Thymus (tissue), 11 donors: Measurements from ENCODE around the gene TM4SF20. TPM values are rescaled to one million over a fixed set of nuclear protein-coding genes. Genes with fewer than 3 reads are reported as not detected.

Source experiments
- DNase-seq, 9 donors: peaks; one replicate each; pipeline ENCODE4 v3.0.0-alpha.2; 2013; ENCODE audit warnings: low spot score in 9 of 9, low read depth in 6 of 9, missing footprints in 1 of 9
- H3K27ac ChIP-seq, 2 donors: one replicate each; pipeline ENCODE4 v1.5.1; 2013; ENCODE audit warnings: control low read depth in 1 of 2, low read depth in 1 of 2, low read length in 1 of 2, mild to moderate bottlenecking in 1 of 2, moderate library complexity in 1 of 2
- H3K27me3 ChIP-seq, 2 donors: one replicate each; pipeline ENCODE4 v1.5.1; 2013; ENCODE audit warnings: low read length in 1 of 2; ENCODE audit not compliant: control insufficient read depth in 2 of 2, insufficient read depth in 1 of 2
- H3K36me3 ChIP-seq, 2 donors: one replicate each; pipeline ENCODE4 v1.5.1; 2013; ENCODE audit warnings: low read length in 1 of 2, mild to moderate bottlenecking in 1 of 2, moderate library complexity in 1 of 2; ENCODE audit not compliant: control insufficient read depth in 2 of 2, insufficient read depth in 2 of 2
- H3K4me1 ChIP-seq, 2 donors: one replicate each; pipeline ENCODE4 v1.5.1; 2013; ENCODE audit warnings: low read length in 2 of 2; ENCODE audit not compliant: control insufficient read depth in 2 of 2, insufficient read depth in 2 of 2
- H3K4me3 ChIP-seq, 2 donors: one replicate each; pipeline ENCODE4 v1.5.1; 2013; ENCODE audit warnings: low read length in 2 of 2, control low read depth in 1 of 2, mild to moderate bottlenecking in 1 of 2
- H3K9me3 ChIP-seq, 2 donors: one replicate each; pipeline ENCODE4 v1.5.1; 2013; ENCODE audit warnings: low read length in 1 of 2, mild to moderate bottlenecking in 1 of 2; ENCODE audit not compliant: control insufficient read depth in 2 of 2, insufficient read depth in 1 of 2
- WGBS: extraction: QIAGEN DNeasy Blood & Tissue Kit; methylation state at CpG from one replicate; pipeline ENCODE4 v1.1.7; 2013; 5-methylcytosine and 5-hydroxymethylcytosine counted together
- polyA plus RNA-seq: library from polyadenylated mRNA; stranded (reverse); fragments of 200-250 nt; gene quantifications from one replicate; pipeline ENCODE4 v1.2.3, GENCODE V29; 2013
- total RNA-seq: library from RNA; stranded (reverse); fragments of 120-200 nt; gene quantifications from one replicate; pipeline ENCODE4 v1.2.4, GENCODE V29; 2013
- donor health status: healthy.

TM4SF20 gene
- total and polyA plus RNA-seq, 2 donors, result 0.09 TPM

GRCh38 chr2:227317834-227318233 lies 61.3 kb downstream of the TM4SF20 start:
- no peak overlapping the region for H3K4me3 ChIP-seq
- DNase-seq, result no peak
- no peaks in the 10 kb centered on the region for H3K4me1 ChIP-seq
- H3K36me3 ChIP-seq, result no peaks in the 10 kb centered on the region
- no peak overlapping the region for H3K27ac ChIP-seq
- peaks cover 0 to 5% of the 10 kb centered on the region in 2 donors for H3K9me3 ChIP-seq
- WGBS, result 97% methylated on average over 2 of the region's 2 CpGs
- no peaks in the 10 kb centered on the region for H3K27me3 ChIP-seq

GRCh38 chr2:227313310-227313709 lies 65.8 kb downstream of the TM4SF20 start:
- Histone ChIP-seq H3K4me1 (no peaks in the 10 kb centered on the region), H3K36me3 (no peaks in the 10 kb centered on the region), H3K27me3 (no peaks in the 10 kb centered on the region), H3K27ac (no peak overlapping the region), H3K9me3 (no peaks in the 10 kb centered on the region), H3K4me3 (no peak overlapping the region)
- WGBS, result 95% methylated on average over 1 of the region's 1 CpG
- no peak for DNase-seq

GRCh38 chr2:227312579-227312978 lies 66.5 kb downstream of the TM4SF20 start:
- no peak for DNase-seq
- Histone ChIP-seq H3K27me3 (no peaks in the 10 kb centered on the region), H3K36me3 (no peaks in the 10 kb centered on the region), H3K4me1 (no peaks in the 10 kb centered on the region), H3K27ac (no peak overlapping the region), H3K9me3 (no peaks in the 10 kb centered on the region), H3K4me3 (no peak overlapping the region)
- WGBS, result 48% methylated on average over 2 of the region's 2 CpGs

Other genes with a start within 250 kb of the TM4SF20 start
- gene COL4A4, start 215.1 kb downstream of the TM4SF20 start, total RNA-seq, result 1.7 TPM
- 1.6 TPM for gene COL4A4, start 215.1 kb downstream of the TM4SF20 start, polyA plus RNA-seq
- 0.94 TPM for gene COL4A3, start 214.7 kb downstream of the TM4SF20 start, total RNA-seq
- gene COL4A3, start 214.7 kb downstream of the TM4SF20 start, polyA plus RNA-seq, result 2.5 TPM
- gene MFF, start 54.1 kb downstream of the TM4SF20 start, total RNA-seq, result 92.5 TPM
- gene MFF, start 54.1 kb downstream of the TM4SF20 start, polyA plus RNA-seq, result 118 TPM
- gene SCYGR1, start 8.6 kb upstream of the TM4SF20 start, total RNA-seq, result not detected
- gene SCYGR1, start 8.6 kb upstream of the TM4SF20 start, polyA plus RNA-seq, result not detected
- 47.4 TPM for gene AGFG1, start 92.8 kb upstream of the TM4SF20 start, total RNA-seq
- 56.3 TPM for gene AGFG1, start 92.8 kb upstream of the TM4SF20 start, polyA plus RNA-seq
- gene SCYGR2, start 219.6 kb upstream of the TM4SF20 start, total RNA-seq, result not detected
- gene SCYGR2, start 219.6 kb upstream of the TM4SF20 start, polyA plus RNA-seq, result not detected
- gene SCYGR3, start 235.5 kb upstream of the TM4SF20 start, total RNA-seq, result not detected
- gene SCYGR3, start 235.5 kb upstream of the TM4SF20 start, polyA plus RNA-seq, result not detected
- gene SCYGR4, start 238.2 kb upstream of the TM4SF20 start, total RNA-seq, result not detected
- not detected for gene SCYGR4, start 238.2 kb upstream of the TM4SF20 start, polyA plus RNA-seq